GM12801 (cell line): ENCODE results near the gene PEPD.

Experiments
- TF ChIP-seq, protein P1 (sequence below): IDR thresholded peaks from one replicate; pipeline ENCODE4 v1.5.1; 2011; ENCODE audit warnings: control low read depth; ENCODE audit not compliant: insufficient read length; ENCODE audit errors: extremely low read depth

PEPD gene

DNA sequence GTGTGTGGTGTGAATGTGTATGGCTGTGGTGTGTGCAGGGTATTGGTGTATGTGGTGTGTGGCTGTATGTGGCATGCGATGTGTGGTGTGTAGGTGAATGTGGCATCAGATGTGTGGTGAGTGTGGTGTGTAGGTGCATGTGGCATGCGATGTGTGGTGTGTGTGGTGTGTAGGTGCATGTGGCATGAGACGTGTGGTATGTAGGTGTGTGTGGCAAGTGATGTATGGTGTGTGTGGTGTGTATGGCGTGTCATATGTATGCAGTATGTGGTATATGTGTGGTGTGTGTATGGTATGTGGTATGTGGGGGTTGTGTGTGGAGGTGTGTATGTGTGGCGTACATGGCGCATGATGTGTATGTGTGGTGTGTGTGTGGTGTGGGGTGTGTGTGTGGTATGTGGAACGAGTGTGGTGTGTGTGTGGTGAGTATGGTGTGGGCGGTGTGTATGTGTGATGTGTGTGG is 63.4 kb downstream of the PEPD start:
- TF ChIP-seq, protein P1, sequence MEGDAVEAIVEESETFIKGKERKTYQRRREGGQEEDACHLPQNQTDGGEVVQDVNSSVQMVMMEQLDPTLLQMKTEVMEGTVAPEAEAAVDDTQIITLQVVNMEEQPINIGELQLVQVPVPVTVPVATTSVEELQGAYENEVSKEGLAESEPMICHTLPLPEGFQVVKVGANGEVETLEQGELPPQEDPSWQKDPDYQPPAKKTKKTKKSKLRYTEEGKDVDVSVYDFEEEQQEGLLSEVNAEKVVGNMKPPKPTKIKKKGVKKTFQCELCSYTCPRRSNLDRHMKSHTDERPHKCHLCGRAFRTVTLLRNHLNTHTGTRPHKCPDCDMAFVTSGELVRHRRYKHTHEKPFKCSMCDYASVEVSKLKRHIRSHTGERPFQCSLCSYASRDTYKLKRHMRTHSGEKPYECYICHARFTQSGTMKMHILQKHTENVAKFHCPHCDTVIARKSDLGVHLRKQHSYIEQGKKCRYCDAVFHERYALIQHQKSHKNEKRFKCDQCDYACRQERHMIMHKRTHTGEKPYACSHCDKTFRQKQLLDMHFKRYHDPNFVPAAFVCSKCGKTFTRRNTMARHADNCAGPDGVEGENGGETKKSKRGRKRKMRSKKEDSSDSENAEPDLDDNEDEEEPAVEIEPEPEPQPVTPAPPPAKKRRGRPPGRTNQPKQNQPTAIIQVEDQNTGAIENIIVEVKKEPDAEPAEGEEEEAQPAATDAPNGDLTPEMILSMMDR: no peak

DNA sequence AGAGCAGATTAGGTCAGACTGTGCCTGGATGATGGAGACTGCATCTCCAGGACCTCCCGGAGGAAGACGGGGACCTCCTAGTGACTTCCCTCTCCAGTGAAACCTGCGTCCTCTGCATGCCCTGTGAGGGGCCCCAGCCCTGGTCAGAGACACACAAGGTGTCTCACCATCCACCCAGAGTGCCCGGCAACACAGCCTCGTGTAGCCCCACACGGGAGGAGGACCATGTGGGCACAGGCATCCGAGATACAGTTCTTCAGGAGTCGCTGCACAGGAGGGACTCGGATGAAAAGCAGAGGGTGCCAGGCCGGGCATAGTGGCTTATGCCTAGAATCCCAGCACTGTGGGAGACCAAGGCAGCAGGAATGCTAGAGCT is 64.8 kb downstream of the PEPD start:
- TF ChIP-seq, protein P1: no peak

DNA sequence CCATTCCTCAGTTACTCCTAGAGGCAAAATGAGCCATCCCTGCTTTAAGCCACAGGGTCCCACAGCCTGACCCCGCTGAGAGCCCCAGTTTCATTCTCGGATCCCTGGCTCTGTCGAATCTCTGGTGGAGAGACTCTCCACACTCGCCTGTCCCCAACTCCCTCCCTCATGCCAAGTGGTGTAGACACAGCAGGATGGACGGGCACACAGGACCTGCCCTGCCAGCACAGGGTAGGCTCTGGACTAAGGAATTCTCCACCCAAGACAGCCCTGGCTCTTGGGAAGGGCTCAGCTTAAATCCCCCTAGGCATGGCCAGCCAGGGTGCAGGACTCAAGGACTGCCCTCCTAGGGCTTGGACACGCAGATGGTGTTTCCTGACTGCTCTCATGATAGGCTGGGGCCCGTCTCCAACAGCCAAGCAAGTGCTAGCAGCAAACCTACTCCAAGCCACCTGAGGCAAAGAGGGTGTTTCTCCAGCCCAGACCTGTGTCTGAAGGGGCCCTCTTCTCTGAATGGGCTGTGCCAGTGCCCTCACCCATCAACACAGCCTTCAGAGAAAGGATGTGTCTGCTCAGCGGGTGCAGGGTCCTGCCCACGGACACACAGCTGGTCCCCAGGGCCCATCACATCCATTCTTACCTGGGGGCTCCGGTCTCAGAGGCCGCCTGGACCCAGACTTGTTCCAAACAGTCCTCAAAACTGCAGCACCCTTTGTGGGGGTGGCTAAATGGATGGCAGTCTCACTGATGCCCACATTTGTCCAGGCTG is 65.3 kb downstream of the PEPD start:
- TF ChIP-seq, protein P1: no peak

DNA sequence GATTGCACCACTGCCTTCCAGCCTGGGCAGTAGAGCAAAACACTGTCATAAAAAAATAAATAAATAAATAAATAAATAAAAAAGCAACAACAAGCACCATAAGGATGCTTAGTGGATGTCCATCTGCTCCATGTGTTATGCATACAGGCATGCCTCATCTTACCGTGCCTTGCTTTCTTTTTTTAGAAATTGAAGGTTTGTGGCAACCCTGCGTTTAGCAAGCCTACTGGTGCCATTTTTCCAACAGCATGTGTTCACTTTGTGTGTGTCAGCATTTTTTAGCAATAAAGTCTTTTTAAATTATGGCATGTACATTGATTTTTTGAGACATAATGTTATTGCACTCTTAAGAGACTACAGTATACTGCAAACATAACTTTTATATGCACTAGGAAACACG is 68.3 kb downstream of the PEPD start:
- TF ChIP-seq, protein P1: no peak

DNA sequence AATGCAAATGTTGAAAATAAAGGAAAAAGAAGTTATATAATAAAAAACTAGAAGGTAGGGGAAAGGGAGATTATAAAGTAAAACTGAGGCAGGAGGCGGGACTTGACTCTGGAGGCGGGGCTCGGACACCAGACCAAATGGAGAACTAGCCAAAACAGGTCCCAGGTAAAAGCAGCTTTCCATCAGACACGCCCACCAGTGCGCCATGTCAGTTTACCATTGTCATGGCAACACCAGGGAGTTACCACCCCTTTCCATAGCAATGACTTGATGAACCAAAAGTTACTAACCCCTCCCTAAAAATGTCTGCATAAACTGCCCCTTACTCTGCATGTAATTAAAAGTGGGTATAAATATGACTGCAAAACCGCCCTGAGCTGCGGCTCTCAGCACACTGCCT is 70.9 kb downstream of the PEPD start:
- TF ChIP-seq, protein P1: no peak

DNA sequence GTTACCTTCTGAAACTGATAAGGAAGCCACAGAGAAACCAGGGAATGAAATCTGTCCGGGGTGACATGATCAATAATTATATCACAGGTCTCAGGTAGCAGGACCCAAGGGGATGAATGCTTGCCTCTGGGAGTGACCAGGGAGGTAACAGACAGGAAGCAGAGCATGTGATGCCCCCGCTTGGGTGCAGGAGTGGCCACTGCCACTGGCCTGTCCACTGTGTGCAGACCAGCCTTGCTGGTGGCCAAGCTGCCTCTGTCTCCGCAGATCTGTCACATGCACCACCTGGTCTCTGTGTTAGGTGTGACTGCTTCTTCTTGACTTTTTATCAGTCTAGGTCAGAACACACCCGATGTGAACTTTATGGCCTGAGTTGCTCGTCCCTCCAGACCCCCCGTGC is 71.8 kb downstream of the PEPD start:
- TF ChIP-seq, protein P1: no peak

DNA sequence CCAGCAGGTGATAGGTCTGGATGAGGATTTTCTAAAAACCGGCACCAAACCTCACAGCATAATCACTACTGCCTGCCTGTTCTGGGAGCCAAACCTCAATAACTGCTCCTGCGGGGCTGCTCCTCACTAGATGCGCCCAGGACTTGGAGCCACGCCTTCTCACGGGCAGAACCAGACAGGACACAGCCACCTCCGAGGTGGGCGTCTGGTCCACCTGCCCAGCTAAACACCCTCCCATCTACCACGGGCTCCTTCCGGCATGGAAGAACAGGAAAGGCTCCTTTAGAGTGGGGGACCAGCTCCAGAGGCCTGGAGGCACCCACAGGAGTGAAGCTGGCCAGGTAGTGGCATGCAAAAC is 73.5 kb downstream of the PEPD start:
- TF ChIP-seq, protein P1: no peak
